HL-60 (cell line): ENCODE results near the gene CCDC85C.

Experiments
- DNase-seq, 2 experiments: peaks; one replicate each; pipeline ENCODE4 v3.0.0-alpha.2; 2010 to 2020; ENCODE audit warnings: low read depth in 1 of 2, low spot score in 1 of 2
- H3K27ac ChIP-seq: fragments of 250-450 bp; sonication (Bioruptor Pico); replicated peaks from 2 replicates; pipeline ENCODE4 v1.5.1; 2020; ENCODE audit warnings: mild to moderate bottlenecking, moderate library complexity
- H3K27me3 ChIP-seq: fragments of 250-450 bp; sonication (Bioruptor Pico); 2 replicates; pipeline ENCODE4 v1.5.1; 2021; ENCODE audit warnings: mild to moderate bottlenecking, moderate library complexity; ENCODE audit not compliant: insufficient read depth, poor library complexity, severe bottlenecking
- H3K4me3 ChIP-seq: replicated peaks from 2 replicates; pipeline ENCODE4 v1.5.1; 2011; ENCODE audit warnings: mild to moderate bottlenecking, control low read depth, low read length; ENCODE audit not compliant: insufficient read depth
- CTCF ChIP-seq: IDR thresholded peaks from one replicate; pipeline ENCODE4 v1.5.1; 2011; ENCODE audit warnings: low read length, control low read depth, inconsistent platforms; ENCODE audit not compliant: insufficient read depth
- GABPA ChIP-seq: IDR thresholded peaks from 2 replicates; pipeline ENCODE4 v1.6.1; 2012; ENCODE audit warnings: low read depth
- POLR2AphosphoS5 ChIP-seq: IDR thresholded peaks from 2 replicates; pipeline ENCODE4 v1.6.1; 2012; ENCODE audit warnings: low read depth
- REST ChIP-seq: IDR thresholded peaks from 2 replicates; pipeline ENCODE4 v1.6.1; 2012; ENCODE audit warnings: low read depth; ENCODE audit not compliant: insufficient replicate concordance
- SPI1 ChIP-seq: IDR thresholded peaks from 2 replicates; pipeline ENCODE4 v1.6.1; 2012; ENCODE audit warnings: low read depth, mild to moderate bottlenecking, borderline replicate concordance

Gene CCDC85C

GRCh38 chr14:99584823-99585222 is 19.2 kb downstream of the CCDC85C start:
- TF ChIP-seq SPI1 (no peak), REST (no peak), CTCF (no peak), POLR2AphosphoS5 (no peak), GABPA (no peak)
- Histone ChIP-seq H3K27me3 (no peaks in the 10 kb centered on the region), H3K4me3 (no peak overlapping the region), H3K27ac (no peak overlapping the region)
- DNase-seq, result no peak

- TF ChIP-seq CTCF (no peak), REST (no peak), SPI1 (no peak), POLR2AphosphoS5 (no peak), GABPA (no peak)
- no peak overlapping the region for H3K27ac ChIP-seq
- DNase-seq, result no peak
- H3K4me3 ChIP-seq, result no peak overlapping the region
- H3K27me3 ChIP-seq, result no peaks in the 10 kb centered on the region
Measured at GRCh38 chr14:99581938-99582337, 22.1 kb downstream of the CCDC85C start.

GRCh38 chr14:99581374-99581773 is 22.6 kb downstream of the CCDC85C start:
- TF ChIP-seq GABPA, result no peak
- no peak for TF ChIP-seq SPI1
- TF ChIP-seq CTCF, result no peak
- no peak for TF ChIP-seq REST
- no peaks in the 10 kb centered on the region for H3K27me3 ChIP-seq
- no peak for DNase-seq
- H3K4me3 ChIP-seq, result no peak overlapping the region
- H3K27ac ChIP-seq, result no peak overlapping the region
